ENCODE measurements around the gene WDR53.

DNA sequence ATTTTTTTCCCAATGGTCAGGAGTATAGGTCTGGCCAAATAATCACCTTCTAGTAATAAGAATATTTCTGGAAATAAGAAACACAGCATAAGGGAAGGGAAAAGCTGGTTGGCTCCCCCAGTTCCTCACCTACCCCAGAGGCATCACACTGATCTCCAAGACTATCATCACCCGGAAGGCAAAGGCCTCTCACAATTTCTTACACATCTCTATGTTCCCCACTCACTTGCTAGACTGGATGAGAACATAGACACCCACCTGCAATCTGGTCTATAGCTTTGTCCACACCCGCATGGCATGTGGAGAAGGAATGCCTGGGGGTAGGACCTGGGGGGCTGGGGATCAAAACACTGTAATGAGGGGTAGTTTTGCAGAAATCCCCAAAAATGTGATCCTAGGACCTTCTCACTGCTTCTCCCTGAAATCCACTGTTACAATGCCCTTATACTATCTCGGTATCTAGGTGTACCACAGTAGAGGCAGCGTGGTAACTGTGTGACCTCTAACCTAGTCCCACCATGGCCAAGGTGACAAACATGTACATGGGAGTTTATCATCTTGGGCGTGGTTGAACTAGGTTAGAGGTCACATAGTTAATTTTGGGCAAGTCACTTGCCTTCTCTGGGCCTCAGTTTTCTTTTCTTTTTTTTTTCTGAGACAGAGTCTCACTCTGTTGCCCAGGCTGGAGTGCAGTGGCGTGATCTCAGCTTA lies 41.6 kb upstream of the WDR53 start:
- no peak for TF ChIP-seq EP300 (IDR thresholded peaks at IDR 0.05; ENCODE audit: low read depth)
- TF ChIP-seq CTCF (IDR thresholded peaks at IDR 0.05) = no peak

Data from transverse colon (tissue), 3 donors.